ENCODE data around the gene PLXNB2.
A peak's percentile ranks its signal among the peaks of the same experiment; 100 is the strongest.
"Not testable (repeated sequence)": the region's sequence is repeated elsewhere in the genome, so short reads cannot be mapped to it uniquely, and the experiment has no call there.

The PLXNB2 gene

DNA sequence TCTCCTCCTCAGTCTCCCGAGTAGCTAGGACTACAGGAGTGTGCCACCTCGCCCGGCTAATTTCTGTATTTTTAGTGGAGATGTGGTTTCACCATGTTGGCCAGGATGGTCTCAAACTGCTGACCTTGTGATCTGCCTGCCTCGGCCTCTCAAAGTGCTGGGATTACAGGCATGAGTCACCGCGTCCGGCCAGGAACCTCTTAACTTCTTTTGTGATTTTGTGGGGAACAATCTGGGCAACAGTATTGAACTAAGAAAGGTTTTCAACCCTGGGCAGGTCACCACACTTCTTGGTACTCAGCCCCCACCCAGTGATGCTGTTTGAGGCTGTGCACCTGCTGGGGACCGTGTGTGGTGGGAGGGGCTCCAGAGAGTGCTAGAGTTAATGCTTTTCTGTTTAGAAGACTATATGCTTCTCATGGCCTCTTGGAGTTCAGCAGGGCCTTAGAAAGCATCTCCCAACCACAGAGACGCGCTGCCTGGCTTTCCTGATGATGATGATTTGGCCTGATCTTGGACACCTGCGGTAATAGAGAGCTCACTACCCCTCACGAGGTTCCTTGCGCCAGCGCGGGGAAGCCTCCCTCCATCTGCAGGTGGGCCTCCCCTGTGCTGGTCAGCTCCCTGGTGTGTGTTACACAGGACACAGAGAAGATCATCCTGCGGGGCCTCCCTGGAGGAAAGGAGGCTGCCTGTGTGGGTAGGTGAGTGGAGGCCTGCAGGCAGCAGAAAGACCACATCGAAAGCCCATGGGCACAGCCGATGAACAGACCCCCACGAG lies 18.2 kb upstream of the PLXNB2 start:
- no peak for DNase-seq

DNA sequence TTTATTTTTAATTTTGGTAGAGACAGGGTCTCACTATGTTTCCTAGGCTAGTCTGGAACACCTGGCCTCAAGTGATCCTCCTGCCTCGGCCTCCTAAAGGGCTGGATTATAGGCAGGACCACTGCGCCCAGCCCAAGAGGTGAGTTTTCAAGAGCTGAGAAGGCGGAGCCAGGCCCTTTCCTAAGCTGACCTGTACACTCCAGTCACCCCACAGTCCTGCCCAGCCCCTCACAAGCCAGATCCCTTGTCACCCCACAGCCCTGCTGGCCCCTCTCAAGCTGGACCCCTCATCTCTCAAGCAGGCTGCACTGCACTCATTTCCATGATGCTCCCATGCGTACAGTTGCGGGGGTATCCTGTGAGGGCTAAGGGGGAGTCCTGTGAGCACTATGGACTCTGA lies 16.5 kb upstream of the PLXNB2 start:
- DNase-seq: no peak

DNA sequence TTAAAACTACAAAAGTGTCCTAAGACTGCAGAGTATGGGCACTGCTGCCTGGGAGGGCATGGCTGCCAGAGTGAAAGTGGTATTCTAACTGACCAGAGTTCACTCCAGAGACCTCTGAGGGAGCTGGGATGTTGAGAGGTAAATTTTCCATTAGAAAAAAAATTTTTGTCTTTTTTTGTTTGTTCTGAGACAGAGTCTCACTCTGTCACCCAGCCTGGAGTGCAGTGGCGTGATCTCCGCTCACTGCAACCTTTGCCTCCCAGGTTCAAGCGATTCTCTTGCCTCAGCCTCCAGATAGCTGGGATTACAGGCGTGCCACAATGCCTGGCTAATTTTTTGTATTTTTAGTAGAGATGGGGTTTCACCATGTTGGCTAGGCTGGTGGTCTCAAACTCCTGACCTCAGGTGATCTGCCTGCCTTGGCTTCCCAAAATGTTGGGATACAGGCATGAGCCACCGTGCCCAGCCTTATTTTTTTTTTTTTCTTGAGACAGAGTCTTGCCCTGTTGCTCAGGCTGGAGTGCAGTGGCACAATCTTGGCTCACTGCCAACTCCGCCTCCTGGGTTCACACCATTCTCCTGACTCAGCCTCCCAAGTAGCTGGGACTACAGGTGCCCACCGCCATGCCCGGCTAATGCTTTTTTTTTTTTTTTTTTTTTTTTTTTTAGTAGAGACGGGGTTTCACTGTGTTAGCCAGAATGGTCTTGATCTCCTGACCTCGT lies 15.1 kb upstream of the PLXNB2 start:
- DNase-seq: not testable (repeated sequence)

DNA sequence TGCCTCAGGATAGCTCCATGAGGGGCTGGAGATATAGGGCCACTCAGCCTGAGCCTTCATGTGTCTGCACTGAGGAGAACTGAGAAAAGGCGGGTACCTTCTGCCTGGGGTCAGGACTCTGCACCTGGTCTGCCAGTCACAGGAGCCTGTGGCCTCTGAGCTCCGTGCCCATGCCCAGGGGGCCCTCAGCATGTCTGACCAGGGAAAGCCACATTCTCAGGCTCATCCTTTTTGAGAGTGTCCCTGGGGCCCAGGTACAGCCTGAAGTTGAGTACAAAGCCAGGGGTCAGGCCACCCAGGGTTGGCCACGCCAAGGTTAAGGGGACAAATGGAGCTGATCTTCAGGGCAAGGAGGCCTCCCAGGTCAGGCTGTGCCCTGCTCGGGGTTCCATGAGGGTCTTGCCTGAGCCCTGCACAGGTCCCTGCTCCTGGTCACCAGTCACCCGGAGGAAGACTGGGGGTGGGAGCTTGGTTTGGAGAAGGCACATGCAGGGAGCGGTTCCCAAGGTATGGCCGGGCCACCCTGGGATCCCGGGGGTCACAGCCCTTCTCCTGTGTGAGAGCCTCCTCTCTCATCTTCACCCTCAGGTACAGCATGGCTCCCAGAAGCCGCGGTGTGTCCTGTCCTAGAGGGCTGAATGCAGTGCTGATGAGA lies 13.4 kb upstream of the PLXNB2 start:
- DNase-seq: no peak

DNA sequence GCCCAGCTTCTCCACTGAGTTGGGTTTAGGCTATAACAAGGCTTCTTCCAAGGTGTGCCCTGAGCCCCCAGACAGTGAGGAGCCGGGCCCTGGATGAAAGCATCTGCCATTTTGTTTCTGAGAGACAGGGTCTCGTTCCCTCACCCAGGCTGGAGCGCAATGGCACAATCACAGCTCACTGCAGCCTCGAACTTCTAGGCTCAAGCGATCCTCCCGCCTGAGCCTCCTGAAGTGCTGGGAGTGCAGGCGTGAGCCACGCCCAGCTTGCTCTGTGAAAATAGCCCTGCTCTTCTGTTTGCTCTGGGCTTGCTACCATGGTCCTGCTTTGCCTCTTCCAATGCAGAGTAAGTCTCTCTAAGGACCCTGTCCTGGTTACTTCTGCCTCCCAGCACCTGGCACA lies 12.7 kb upstream of the PLXNB2 start:
- no peak for DNase-seq

DNA sequence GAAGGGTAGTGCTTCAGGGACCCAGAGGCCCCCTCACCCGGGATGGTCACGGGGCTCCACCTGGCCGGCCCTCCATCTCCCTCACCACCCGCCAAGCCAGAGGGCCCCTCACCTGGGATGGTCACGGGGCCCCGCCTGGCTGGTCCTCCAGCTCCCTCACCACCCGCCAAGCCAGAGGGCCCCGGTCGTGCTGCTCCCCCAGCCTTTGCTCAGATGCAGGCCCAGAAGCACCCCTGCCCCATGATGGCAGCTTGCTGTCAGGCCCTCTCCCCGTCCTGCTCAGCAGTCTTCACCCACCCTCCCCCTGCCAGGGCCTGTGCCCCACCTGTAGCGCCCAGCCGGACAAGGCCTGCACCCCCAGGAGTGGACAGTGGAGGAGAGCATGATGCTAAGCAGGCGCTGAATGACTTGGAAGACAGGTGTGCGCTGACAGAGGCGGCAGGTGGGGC lies 12.1 kb upstream of the PLXNB2 start:
- DNase-seq: no peak

DNA sequence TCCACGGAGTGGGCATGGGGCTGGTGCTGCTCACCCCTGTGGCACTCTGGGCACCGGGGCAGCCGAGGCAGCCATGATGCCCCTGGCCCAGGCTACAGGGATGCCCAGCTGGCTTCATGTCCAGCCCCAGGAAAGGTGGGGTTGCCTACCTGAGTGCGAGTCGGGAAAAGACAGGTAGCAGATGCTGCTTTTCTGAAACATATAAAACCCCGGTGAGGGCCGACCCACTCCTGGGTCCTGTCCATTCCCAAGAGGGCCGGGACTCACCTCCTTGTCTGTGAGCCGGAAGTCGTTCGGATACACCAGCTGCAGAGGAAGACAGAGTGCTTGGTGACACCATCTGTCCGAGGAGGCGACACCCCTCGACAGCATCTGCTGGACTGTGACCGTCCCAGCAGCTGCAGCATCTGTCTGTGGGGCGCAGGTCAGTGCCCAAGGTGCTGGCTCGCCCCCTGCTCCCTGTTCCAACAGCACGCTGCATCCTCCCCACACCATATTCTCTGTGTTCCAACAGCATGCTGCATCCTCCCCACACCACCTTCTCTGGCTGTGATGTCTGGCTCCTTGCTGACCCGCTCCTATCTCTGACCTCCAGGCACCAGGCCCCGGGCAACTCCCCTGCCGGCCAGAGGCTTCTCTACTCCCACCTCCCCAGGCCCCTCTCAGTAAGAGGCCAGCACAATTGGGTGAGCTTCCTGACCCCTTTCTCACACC lies 11.4 kb upstream of the PLXNB2 start:
- DNase-seq: no peak

DNA sequence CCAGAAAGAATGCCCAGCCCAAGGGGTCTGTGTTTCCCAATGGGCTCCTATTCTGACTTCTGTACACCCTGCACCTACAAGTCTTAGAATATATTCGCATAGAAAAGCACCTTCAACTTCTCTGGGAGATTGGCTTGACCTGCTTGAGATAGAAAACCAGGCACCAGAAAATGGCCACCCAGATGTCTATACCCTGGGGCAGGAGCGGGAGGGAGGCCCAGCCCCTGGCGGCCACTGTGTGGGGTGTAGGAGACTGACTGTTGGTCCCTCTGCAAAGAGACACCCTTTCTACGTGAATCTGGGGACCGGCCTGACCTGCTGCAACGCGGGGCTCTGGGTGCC lies 10.9 kb upstream of the PLXNB2 start:
- no peak for DNase-seq

DNA sequence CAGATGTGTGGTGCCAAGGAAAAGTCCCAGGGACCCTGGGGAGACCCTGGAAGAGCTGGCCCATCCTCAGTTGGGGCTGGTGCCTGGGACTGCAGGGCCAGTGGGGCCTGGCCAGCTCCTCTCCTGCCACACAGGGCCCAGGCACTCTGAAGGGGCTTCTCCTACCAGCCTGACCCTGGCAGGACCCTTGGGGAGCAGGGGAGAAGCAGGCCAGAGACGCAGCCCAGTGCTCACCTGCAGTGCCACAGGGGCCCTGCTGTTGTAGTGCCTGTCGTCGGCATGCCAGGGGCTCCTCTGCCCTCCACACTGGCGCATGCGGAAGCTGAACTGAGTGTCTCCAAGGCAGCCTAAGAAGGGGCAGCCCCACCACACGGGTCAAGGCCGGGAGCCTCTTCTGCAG lies 10.2 kb upstream of the PLXNB2 start:
- no peak for DNase-seq

DNA sequence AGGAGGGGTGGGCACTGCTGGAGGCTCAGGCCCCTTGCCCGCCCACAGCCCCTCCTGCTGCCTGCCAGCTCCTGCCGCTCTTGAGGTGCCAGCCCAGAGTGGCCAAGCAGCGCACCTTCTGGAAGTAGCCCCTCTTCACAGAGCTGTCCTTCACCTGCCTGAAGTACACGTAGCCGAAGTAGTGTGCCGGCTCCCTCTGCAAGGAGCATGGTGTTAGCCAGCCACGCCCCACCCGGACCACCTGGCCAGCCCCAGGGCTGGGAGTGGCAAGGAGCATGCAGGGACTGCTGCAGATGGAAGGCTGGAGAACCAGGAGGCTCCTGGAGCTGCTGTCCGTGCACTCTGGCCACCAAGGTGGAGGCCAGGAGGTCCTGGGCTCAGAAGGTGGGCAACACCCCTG lies 9.7 kb upstream of the PLXNB2 start:
- no peak for DNase-seq

DNA sequence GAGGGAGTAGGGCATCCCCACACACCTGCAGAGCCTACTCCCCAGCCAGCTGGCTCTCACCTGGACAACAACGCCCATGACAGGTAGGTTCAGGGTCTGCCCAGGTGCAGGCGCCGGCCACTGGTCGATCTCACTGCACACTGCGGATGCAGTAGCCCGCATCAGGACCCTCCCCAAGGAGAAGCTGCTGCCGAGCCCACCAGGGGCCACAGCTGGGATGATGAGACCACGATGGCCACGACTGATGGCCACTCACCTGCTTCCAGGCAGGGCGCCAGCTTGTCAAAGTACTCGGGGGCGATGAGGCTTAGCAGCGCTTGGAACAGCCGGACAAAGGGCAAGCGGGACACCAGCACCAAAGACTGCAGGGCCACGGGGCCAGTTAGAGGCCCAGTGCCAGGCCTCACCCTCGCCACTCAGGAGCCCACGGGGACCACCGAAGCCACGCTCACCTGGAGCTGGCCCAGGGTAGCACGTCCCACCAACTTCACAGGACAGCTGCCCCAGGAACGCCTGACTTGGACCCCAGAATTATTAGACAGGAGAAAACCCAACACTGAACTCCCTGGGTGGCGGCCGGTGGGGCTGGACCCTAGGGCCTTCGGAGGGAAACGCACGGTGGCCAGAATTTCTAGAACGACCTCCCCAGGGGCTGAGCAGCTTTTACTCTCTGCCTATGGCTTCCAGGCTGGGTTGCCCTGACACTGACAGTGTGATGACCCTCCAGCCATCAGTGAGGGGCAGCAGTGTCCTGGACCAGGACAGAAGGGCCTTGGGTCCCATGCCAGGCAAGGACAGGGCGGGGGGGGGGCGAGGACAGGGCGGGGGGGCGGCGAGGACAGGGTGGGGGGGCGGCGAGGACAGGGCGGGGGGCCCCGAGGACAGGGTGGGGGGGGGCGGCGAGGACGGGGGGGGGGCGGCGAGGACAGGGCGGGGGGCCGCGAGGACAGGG lies 8.9 kb upstream of the PLXNB2 start:
- DNase-seq: no peak

DNA sequence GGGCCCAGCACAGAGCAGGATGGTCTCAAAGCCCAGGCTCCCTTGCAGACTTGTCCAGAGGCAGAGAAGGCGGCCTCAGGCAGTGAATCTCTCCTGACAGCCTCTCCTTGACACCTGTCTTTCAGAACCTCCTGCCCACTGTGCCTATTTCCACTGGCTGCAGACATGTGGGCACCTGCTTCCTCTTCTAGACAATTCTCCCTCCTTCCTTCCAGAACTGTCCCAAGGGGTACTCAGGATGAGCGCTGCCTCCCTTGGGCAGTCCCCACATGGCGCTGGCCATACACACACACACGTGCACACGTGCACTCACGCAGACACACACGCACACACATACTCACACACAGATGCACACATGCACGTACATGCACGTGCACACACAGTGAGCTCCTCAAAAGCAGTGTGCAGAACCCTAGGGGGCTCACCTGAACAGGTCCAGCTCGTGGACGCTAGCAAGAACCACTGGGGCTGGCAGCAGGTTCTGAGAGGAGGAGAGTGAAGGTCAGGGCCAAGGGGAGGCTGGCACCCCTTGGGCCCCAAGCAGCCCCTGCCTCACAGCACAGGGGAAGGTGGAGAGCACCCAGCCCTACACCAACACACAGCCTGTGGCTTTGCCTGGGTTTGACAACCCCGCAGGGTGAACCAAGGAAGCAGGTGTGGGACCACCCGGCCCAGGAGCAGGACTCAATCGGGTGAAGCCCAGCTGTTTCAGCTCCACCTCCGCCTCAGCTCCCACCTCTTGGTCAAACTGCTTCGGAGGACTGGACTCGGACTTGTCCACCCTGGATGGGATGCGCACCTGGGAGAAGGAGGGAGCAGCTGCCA lies 8.1 kb upstream of the PLXNB2 start:
- DNase-seq: no peak

DNA sequence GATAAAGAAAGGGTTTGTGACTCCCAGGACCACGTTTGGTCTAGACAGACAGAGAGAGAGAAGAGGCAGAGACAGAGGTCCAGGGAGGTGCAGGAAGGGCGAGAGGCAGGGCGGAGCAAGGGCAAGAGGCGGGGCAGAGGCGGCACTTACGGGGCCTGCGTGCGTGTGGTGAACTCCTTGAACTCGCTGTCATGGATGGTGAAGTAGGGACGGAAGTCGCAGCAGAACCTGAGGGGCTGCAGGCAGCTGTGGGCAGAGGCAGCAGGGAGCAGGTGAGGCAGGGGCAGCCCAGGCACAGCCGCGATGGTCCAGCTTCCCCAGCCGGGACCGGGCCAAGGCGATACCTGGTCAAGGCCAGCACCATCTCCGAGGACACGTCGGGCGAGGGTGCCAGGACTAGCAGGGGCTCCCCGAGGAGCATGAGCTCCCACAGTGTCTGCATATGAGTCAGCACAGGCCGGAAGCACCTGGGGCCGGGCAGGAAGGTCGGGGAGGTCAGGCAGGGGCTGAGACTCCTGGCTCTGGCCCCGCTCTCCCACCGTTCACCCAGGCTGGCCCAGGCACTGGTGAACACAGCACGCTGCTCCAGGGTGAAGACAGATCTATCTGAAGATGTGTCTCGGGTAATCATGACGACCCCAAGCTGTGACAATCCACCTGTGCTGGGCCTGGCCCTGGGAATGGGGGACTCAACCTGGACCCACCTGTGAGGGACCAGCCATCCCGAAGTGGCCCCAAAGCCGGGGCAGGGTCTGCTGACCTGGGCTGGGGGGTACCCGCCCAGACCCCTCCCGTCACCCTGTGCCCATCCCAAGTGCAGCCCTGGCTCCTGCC lies 7.2 kb upstream of the PLXNB2 start:
- DNase-seq: peak; percentile 47 to 90

DNA sequence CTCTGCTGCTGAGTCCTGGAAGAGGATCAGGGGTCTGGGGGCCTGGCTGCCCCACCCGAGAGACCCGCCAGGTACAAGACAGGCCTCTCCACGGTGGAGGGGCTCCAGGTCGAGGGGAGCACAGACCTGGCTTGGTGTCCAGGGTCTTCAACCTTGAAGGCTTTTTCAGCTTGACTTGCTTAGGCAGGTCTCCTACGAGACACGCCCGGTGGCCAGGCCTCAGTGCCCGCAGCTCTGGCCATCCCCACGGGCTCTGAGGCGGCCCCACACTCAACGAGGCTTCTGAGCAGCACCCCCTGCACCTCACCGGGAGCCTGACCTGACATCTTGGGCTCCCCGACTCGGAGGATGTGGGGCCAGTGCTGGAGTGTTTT lies 6.6 kb upstream of the PLXNB2 start:
- DNase-seq: no peak

DNA sequence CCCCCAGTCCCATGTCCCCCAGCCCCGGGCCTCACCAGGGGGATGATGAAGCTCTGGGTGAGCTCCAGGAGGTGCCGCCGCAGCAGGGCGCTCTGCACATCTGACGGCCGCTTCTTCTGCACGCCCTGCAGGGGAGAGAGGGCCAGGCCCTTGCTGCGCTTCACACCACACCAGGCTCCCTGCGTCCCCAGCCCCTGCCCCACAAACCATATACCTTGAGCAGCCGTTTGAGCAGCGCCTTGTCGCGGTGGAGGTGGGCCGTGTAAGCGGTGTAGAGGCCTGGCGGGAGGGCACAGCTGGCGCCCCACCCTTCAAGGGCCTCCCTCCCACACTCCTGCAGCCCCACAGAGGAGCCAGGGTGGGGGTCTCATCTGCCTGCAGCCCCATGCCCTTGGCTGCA lies 6.2 kb upstream of the PLXNB2 start:
- no peak for DNase-seq

DNA sequence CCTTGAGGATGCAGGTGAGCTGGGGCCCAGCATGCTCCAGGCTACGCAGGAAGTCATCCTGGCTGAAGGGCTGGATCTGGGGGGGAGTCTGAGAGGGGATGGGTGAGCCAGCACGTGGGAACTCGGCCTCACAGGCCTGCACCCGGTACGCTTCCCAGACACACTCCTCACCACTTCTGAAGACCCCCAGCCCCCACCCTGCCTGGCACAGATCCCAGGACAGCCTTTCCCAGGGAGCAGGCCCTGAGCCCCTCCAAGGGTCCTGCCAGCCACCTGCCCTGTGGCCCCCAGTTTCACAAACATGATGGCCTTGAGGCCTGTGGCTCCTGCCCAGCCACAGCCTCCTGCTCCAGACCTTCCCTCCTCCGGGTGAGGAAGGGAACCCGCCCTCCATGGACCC lies 5.6 kb upstream of the PLXNB2 start:
- no peak for DNase-seq

DNA sequence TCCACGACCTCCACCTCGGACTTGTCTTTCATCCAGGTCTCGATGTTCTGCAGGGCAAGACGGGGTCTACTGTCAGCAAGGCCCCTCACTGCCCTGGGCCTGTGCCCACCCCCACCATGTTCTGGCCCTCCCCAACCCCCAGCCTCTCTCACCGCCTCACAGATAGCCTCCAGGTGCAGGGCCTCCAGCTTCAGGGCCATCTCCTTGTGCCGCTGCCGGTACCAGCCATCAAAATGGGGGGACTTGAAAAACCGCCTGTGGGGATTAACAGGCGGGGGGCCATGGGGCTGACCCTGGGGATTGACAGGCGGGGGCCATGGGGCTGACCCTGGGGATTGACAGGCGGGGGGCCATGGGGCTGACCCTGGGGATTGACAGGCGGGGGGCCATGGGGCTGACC lies 4.9 kb upstream of the PLXNB2 start:
- no peak for DNase-seq

DNA sequence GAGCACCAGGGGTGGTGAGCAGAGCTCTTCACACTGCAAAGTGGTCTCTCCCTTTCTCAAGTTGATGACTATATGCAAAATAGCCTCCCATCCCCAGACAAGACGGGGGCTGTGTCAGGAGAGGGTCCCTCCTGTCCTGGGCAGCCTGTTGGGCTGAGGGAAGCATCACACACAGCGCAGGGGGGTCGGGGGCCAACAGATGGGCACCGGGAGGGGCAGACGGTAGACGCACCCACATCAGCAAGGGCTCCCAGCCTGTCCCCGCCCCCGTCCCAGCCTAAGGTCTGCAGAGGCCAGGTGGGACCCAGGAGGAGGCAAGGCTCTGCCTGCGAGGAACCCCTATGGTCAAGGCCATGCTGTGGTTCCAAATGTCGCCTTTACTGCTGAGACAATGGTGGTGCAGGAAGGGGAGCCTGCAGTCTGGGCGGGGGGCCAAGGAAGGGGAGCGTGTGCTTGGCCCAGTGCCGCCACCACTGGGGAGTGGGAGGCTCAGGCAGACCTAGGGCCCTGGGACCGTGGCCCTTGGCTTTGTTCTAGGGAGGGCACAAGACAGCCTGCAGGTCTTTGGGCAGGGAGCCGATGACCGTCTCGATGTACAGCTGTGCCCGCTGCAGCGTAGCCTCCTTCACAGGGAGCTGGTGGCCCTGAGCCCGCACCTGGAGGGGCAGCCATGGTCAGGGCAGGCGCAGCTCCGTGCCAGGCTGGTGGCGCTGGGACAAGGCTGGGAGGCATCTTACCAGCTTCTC lies 4.3 kb upstream of the PLXNB2 start:
- DNase-seq: no peak

DNA sequence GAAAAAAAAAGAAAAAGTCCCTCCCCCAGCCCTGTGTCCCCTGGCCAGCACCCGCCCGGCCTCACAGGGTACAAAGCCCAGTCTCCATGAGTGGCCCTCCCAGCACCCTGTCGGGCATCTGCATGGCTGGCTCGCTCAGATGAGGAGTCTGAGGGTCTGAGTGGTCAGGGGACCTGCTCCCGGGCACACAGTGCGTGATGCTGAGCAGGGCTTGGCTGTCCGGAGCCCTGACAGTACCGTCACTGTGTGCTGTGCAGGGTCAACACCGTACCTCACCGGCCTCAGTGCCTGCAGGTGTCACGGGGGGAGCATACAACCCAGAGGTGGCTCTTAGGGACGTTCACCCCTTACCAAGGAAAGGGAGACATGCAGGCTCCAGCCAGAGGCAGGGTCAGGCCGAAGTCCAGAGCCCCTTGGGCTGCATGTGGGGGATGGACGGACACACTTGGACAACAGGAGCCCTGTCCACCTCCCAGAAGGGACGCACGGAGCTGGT lies 3.6 kb upstream of the PLXNB2 start:
- no peak for DNase-seq
